ENCODE data around the gene TXNRD3.

TXNRD3 gene

DNA sequence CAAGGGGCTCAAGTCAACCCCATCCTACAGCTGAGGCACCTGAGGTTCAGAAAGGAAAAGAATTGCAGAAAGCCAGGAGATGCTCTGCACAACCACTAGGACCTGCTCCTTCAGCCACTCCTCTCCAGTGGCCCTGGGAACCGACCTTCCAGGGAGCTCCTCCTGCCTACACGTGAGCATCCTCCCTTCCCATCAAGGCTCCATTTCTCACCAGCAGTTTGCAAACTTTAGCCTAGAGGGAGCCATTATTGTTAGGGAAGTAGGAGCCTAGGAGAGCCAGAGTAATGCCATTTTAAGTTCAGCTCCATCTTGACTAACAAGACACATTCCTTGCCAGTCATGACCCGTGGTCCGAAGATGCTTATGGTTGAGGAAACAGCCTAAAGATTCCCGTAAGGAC, 37.9 kb upstream of the TXNRD3 start:
- Histone ChIP-seq H4K5ac (ENCODE audit: low read length) (no peak overlapping the region), H3K4me2 (ENCODE audit: low read length) (no peak overlapping the region), H2BK15ac (replicated peaks; ENCODE audit: low read depth) (no peak overlapping the region), H2BK120ac (ENCODE audit: low read depth, low read length) (no peak overlapping the region), H3K9ac (ENCODE audit: low read length) (no peak overlapping the region), H3K79me1 (ENCODE audit: low read length) (no peaks in the 10 kb centered on the region), H3K79me2 (ENCODE audit: control insufficient read depth, insufficient read depth, low read length) (no peaks in the 10 kb centered on the region), H3K4me1 (ENCODE audit: control insufficient read depth, low read depth, low read length) (no peaks in the 10 kb centered on the region), H3K27me3 (ENCODE audit: insufficient read depth, low read length, poor library complexity) (no peaks in the 10 kb centered on the region), H3K56ac (ENCODE audit: low read length) (no peak overlapping the region), H3K4me3 (ENCODE audit: low read length) (no peak overlapping the region), H3K23ac (ENCODE audit: low read length) (no peak overlapping the region), H3K18ac (ENCODE audit: low read length) (no peak overlapping the region), H2AK5ac (ENCODE audit: low read length) (no peak overlapping the region), H3K27ac (ENCODE audit: low read depth, low read length) (no peak overlapping the region), H2BK5ac (ENCODE audit: low read length) (no peak overlapping the region), H3K4ac (ENCODE audit: low read depth, low read length) (no peak overlapping the region), H4K8ac (ENCODE audit: low read depth, low read length) (no peak overlapping the region), H3K36me3 (ENCODE audit: control insufficient read depth, insufficient read depth, low read length) (no peaks in the 10 kb centered on the region)
- no CpG with 5 or more reads among the region's 5 CpGs for WGBS (ENCODE audit: extremely low coverage, insufficient coverage, low lambda C conversion rate)
- DNase-seq = peak; percentile 28

DNA sequence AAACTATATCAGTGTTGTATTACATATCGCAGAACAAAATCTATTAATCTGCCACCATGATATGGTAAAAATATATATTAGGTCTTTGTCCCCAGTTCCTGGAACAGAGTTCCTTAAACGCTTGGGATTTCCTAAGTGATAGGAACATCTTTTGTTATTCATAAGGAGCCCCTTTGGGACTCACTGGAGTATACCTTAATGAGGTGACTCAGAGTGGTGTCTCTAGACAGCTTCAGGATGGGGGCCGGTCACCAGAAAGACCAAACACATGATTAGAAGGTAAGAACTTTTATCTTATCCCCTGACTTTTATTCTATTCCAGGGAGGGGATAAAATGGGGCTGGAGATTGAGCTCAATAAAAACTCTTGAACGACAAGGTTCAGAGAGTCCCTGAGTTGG, 36.8 kb upstream of the TXNRD3 start:
- WGBS (ENCODE audit: extremely low coverage, insufficient coverage, low lambda C conversion rate) = no CpG with 5 or more reads among the region's 4 CpGs
- H3K23ac ChIP-seq (ENCODE audit: low read length) = no peak overlapping the region
- no peaks in the 10 kb centered on the region for H3K79me1 ChIP-seq (ENCODE audit: low read length)
- H2BK120ac ChIP-seq (ENCODE audit: low read depth, low read length) = no peak overlapping the region
- no peak overlapping the region for H3K27ac ChIP-seq (ENCODE audit: low read depth, low read length)
- no peak overlapping the region for H2BK5ac ChIP-seq (ENCODE audit: low read length)
- no peak overlapping the region for H3K56ac ChIP-seq (ENCODE audit: low read length)
- H3K9ac ChIP-seq (ENCODE audit: low read length) = no peak overlapping the region
- no peaks in the 10 kb centered on the region for H3K27me3 ChIP-seq (ENCODE audit: insufficient read depth, low read length, poor library complexity)
- no peak overlapping the region for H2BK15ac ChIP-seq (replicated peaks; ENCODE audit: low read depth)
- H2AK5ac ChIP-seq (ENCODE audit: low read length) = no peak overlapping the region
- no peaks in the 10 kb centered on the region for H3K4me1 ChIP-seq (ENCODE audit: control insufficient read depth, low read depth, low read length)
- no peak overlapping the region for H4K5ac ChIP-seq (ENCODE audit: low read length)
- no peak for DNase-seq
- H3K4me2 ChIP-seq (ENCODE audit: low read length) = no peak overlapping the region
- H3K36me3 ChIP-seq (ENCODE audit: control insufficient read depth, insufficient read depth, low read length) = no peaks in the 10 kb centered on the region
- H3K79me2 ChIP-seq (ENCODE audit: control insufficient read depth, insufficient read depth, low read length) = no peaks in the 10 kb centered on the region
- no peak overlapping the region for H4K8ac ChIP-seq (ENCODE audit: low read depth, low read length)
- H3K4me3 ChIP-seq (ENCODE audit: low read length) = no peak overlapping the region
- H3K4ac ChIP-seq (ENCODE audit: low read depth, low read length) = no peak overlapping the region
- no peak overlapping the region for H3K18ac ChIP-seq (ENCODE audit: low read length)

DNA sequence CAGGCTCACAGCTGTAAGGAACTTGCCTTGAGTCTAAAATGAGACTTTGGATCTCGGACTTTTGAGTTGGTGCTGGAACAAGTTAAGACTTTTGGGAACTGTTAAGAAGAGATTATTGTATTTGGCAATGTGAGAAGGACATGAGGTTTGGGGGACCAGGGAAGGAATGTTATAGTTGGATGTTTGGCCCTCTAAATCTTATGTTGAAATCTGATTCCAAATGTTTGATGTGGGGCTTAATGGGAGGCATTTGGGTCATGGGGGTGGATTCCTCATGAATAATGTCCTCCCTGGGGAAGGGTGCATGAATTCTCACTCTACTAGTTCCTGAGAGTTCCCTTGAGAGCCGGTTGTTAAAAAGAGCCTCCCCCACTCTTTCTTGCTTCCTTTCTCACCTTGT, 30.6 kb upstream of the TXNRD3 start:
- DNase-seq = no peak
- Histone ChIP-seq H3K27me3 (ENCODE audit: insufficient read depth, low read length, poor library complexity) (no peaks in the 10 kb centered on the region), H3K36me3 (ENCODE audit: control insufficient read depth, insufficient read depth, low read length) (no peaks in the 10 kb centered on the region), H3K9ac (ENCODE audit: low read length) (no peak overlapping the region), H4K8ac (ENCODE audit: low read depth, low read length) (no peak overlapping the region), H3K4me2 (ENCODE audit: low read length) (no peak overlapping the region), H3K27ac (ENCODE audit: low read depth, low read length) (no peak overlapping the region), H3K4me1 (ENCODE audit: control insufficient read depth, low read depth, low read length) (no peaks in the 10 kb centered on the region), H3K79me1 (ENCODE audit: low read length) (no peaks in the 10 kb centered on the region), H3K4me3 (ENCODE audit: low read length) (no peak overlapping the region), H3K4ac (ENCODE audit: low read depth, low read length) (no peak overlapping the region), H3K56ac (ENCODE audit: low read length) (no peak overlapping the region), H2BK5ac (ENCODE audit: low read length) (no peak overlapping the region), H3K23ac (ENCODE audit: low read length) (no peak overlapping the region), H3K79me2 (ENCODE audit: control insufficient read depth, insufficient read depth, low read length) (no peaks in the 10 kb centered on the region), H3K18ac (ENCODE audit: low read length) (no peak overlapping the region), H2BK120ac (ENCODE audit: low read depth, low read length) (no peak overlapping the region), H4K5ac (ENCODE audit: low read length) (no peak overlapping the region), H2AK5ac (ENCODE audit: low read length) (no peak overlapping the region), H2BK15ac (replicated peaks; ENCODE audit: low read depth) (no peak overlapping the region)
- no CpG with 5 or more reads among the region's 2 CpGs for WGBS (ENCODE audit: extremely low coverage, insufficient coverage, low lambda C conversion rate)

DNA sequence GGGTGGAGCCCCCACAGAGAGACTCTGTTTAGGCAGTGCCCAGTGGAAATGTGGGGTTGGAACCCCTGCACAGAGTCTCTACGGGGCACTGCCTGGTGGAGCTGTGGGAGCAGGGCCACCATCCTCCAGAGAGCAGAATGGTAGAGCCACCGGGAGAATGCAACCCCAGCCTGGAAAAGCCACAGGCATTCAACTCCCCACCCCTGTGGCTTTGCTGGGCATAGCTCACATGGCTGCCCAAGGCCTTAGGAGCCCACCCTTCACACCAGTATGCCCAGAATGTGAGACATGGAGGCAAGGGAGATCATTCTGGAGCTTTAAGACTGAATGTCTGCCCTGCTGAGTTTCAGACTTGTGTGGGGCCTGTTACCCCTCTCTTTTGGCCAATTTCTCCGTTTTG, 30.1 kb upstream of the TXNRD3 start:
- Histone ChIP-seq H3K9ac (ENCODE audit: low read length) (no peak overlapping the region), H2BK120ac (ENCODE audit: low read depth, low read length) (no peak overlapping the region), H3K23ac (ENCODE audit: low read length) (no peak overlapping the region), H3K27me3 (ENCODE audit: insufficient read depth, low read length, poor library complexity) (no peaks in the 10 kb centered on the region), H2BK5ac (ENCODE audit: low read length) (no peak overlapping the region), H2BK15ac (replicated peaks; ENCODE audit: low read depth) (no peak overlapping the region), H3K36me3 (ENCODE audit: control insufficient read depth, insufficient read depth, low read length) (no peaks in the 10 kb centered on the region), H3K79me1 (ENCODE audit: low read length) (no peaks in the 10 kb centered on the region), H3K4ac (ENCODE audit: low read depth, low read length) (no peak overlapping the region), H4K5ac (ENCODE audit: low read length) (no peak overlapping the region), H3K4me3 (ENCODE audit: low read length) (no peak overlapping the region), H3K56ac (ENCODE audit: low read length) (no peak overlapping the region), H3K4me1 (ENCODE audit: control insufficient read depth, low read depth, low read length) (no peaks in the 10 kb centered on the region), H3K27ac (ENCODE audit: low read depth, low read length) (no peak overlapping the region), H3K4me2 (ENCODE audit: low read length) (no peak overlapping the region), H3K18ac (ENCODE audit: low read length) (no peak overlapping the region), H3K79me2 (ENCODE audit: control insufficient read depth, insufficient read depth, low read length) (no peaks in the 10 kb centered on the region), H2AK5ac (ENCODE audit: low read length) (no peak overlapping the region), H4K8ac (ENCODE audit: low read depth, low read length) (no peak overlapping the region)
- DNase-seq = no peak
- WGBS (ENCODE audit: extremely low coverage, insufficient coverage, low lambda C conversion rate) = no CpG with 5 or more reads among the region's 3 CpGs

DNA sequence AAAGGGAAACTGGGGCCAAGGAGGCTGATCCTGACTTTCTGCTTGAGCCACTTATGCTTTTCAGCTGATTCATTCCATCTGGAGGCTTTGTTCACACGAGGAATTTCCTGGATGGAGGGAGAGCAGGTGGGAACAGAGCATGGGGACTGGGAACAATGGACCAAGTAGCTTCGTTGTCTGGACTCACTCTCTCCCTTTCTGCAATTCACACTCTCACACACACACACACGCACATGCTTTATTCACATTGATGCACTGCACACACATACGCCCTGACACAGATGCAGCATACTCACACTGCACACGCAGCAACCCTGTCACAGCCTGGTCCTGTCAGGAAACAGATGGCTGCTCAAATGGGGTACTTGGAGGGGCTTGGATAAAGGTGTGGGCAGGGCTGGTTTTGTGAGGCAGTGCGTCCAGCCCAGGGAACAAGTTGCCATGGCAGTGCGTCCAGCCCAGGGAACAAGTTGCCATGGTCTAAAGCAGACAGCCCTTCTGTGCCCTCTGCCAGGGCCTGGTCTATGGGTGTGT, 29.4 kb upstream of the TXNRD3 start:
- Histone ChIP-seq H3K79me1 (ENCODE audit: low read length) (no peaks in the 10 kb centered on the region), H3K4me2 (ENCODE audit: low read length) (no peak overlapping the region), H2BK120ac (ENCODE audit: low read depth, low read length) (no peak overlapping the region), H3K4me3 (ENCODE audit: low read length) (no peak overlapping the region), H3K36me3 (ENCODE audit: control insufficient read depth, insufficient read depth, low read length) (no peaks in the 10 kb centered on the region), H3K9ac (ENCODE audit: low read length) (no peak overlapping the region), H3K79me2 (ENCODE audit: control insufficient read depth, insufficient read depth, low read length) (no peaks in the 10 kb centered on the region), H2AK5ac (ENCODE audit: low read length) (no peak overlapping the region), H3K4ac (ENCODE audit: low read depth, low read length) (no peak overlapping the region), H4K8ac (ENCODE audit: low read depth, low read length) (no peak overlapping the region), H3K56ac (ENCODE audit: low read length) (no peak overlapping the region), H3K27me3 (ENCODE audit: insufficient read depth, low read length, poor library complexity) (no peaks in the 10 kb centered on the region), H3K18ac (ENCODE audit: low read length) (no peak overlapping the region), H2BK15ac (replicated peaks; ENCODE audit: low read depth) (no peak overlapping the region), H3K4me1 (ENCODE audit: control insufficient read depth, low read depth, low read length) (peaks cover 3% of the 10 kb centered on the region), H3K23ac (ENCODE audit: low read length) (no peak overlapping the region), H2BK5ac (ENCODE audit: low read length) (no peak overlapping the region), H4K5ac (ENCODE audit: low read length) (no peak overlapping the region), H3K27ac (ENCODE audit: low read depth, low read length) (no peak overlapping the region)
- no CpG with 5 or more reads among the region's 7 CpGs for WGBS (ENCODE audit: extremely low coverage, insufficient coverage, low lambda C conversion rate)
- no peak for DNase-seq

DNA sequence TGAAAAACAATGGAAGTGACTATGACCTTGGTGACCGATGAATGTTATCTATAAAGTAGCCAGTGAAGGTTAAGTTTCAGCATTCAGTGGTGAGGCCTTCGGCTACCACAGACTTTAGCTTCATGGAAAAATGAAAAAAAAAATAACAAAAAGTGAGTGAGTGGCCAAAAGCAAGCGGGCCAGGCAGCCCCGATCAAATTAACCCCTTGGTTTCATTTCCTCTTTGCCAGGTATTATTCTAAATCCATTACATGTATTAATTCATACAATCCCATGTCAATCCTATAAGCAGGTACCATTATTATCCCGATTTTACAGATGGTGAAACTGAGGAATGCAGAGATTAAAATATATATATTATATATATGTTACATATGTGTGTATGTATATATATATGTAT, 28.1 kb upstream of the TXNRD3 start:
- Histone ChIP-seq H3K4me1 (ENCODE audit: control insufficient read depth, low read depth, low read length) (peaks cover 3% of the 10 kb centered on the region), H3K36me3 (ENCODE audit: control insufficient read depth, insufficient read depth, low read length) (no peaks in the 10 kb centered on the region), H3K9ac (ENCODE audit: low read length) (no peak overlapping the region), H3K18ac (ENCODE audit: low read length) (no peak overlapping the region), H3K56ac (ENCODE audit: low read length) (no peak overlapping the region), H3K4me2 (ENCODE audit: low read length) (no peak overlapping the region), H3K23ac (ENCODE audit: low read length) (no peak overlapping the region), H3K27me3 (ENCODE audit: insufficient read depth, low read length, poor library complexity) (no peaks in the 10 kb centered on the region), H3K79me2 (ENCODE audit: control insufficient read depth, insufficient read depth, low read length) (no peaks in the 10 kb centered on the region), H3K4ac (ENCODE audit: low read depth, low read length) (no peak overlapping the region), H3K27ac (ENCODE audit: low read depth, low read length) (no peak overlapping the region), H4K5ac (ENCODE audit: low read length) (no peak overlapping the region), H2AK5ac (ENCODE audit: low read length) (no peak overlapping the region), H2BK15ac (replicated peaks; ENCODE audit: low read depth) (no peak overlapping the region), H4K8ac (ENCODE audit: low read depth, low read length) (no peak overlapping the region), H3K4me3 (ENCODE audit: low read length) (no peak overlapping the region), H3K79me1 (ENCODE audit: low read length) (no peaks in the 10 kb centered on the region), H2BK5ac (ENCODE audit: low read length) (no peak overlapping the region), H2BK120ac (ENCODE audit: low read depth, low read length) (no peak overlapping the region)
- DNase-seq = no peak
- whole genome bisulfite sequencing (ENCODE audit: extremely low coverage, insufficient coverage, low lambda C conversion rate) = no CpG with 5 or more reads among the region's 5 CpGs

Measured in mesendoderm (in vitro differentiated cells).